Aorta (tissue), 5 donors: Measurements from ENCODE around the gene SPDYE6. TPM values are rescaled to one million over a fixed set of nuclear protein-coding genes. Genes with fewer than 3 reads are reported as not detected.

Source experiments
- ATAC-seq: fragments of 200-7000 bp; cut with Tn5 transposase; one replicate; pipeline ENCODE4 v1.9.1; 2022; ENCODE audit warnings: moderate library complexity; ENCODE audit not compliant: low FRiP score
- DNase-seq, 2 donors: peaks; one replicate each; pipeline ENCODE4 v3.0.0-alpha.2; 2020
- H3K27ac ChIP-seq, 2 donors: one replicate each; pipeline ENCODE4 v1.5.1; 2013; ENCODE audit warnings: low read length in 2 of 2, mild to moderate bottlenecking in 2 of 2, moderate library complexity in 2 of 2, control low read depth in 1 of 2, inconsistent platforms in 1 of 2, low read depth in 1 of 2
- H3K27me3 ChIP-seq, 2 donors: one replicate each; pipeline ENCODE4 v1.6.1; 2013; ENCODE audit warnings: control low read depth in 1 of 2, low read length in 1 of 2, mild to moderate bottlenecking in 1 of 2, moderate library complexity in 1 of 2; ENCODE audit not compliant: insufficient read depth in 2 of 2, control insufficient read depth in 1 of 2
- H3K36me3 ChIP-seq, 2 donors: one replicate each; pipeline ENCODE4 v1.6.1; 2013; ENCODE audit warnings: control low read depth in 1 of 2, low read length in 1 of 2, mild to moderate bottlenecking in 1 of 2; ENCODE audit not compliant: insufficient read depth in 2 of 2, control insufficient read depth in 1 of 2
- H3K4me1 ChIP-seq, 2 donors: one replicate each; pipeline ENCODE4 v1.6.1; 2013; ENCODE audit warnings: low read length in 2 of 2, control low read depth in 1 of 2, mild to moderate bottlenecking in 1 of 2, moderate library complexity in 1 of 2; ENCODE audit not compliant: insufficient read depth in 2 of 2, control insufficient read depth in 1 of 2
- H3K4me3 ChIP-seq, 2 donors: one replicate each; pipeline ENCODE4 v1.5.1; 2013; ENCODE audit warnings: low read length in 2 of 2, control low read depth in 1 of 2, mild to moderate bottlenecking in 1 of 2
- H3K9me3 ChIP-seq: one replicate; pipeline ENCODE4 v1.6.1; 2013; ENCODE audit warnings: mild to moderate bottlenecking, low read length; ENCODE audit not compliant: control insufficient read depth
- WGBS, 2 donors: extraction: QIAGEN DNeasy Blood & Tissue Kit; methylation state at CpG; one replicate each; pipeline ENCODE4 v1.1.7; 2013; 5-methylcytosine and 5-hydroxymethylcytosine counted together
- intact Hi-C, 2 donors: fragments of 100-400 bp; cut with DNase I; formaldehyde crosslinking; loops; one replicate each; pipeline versions ENCODE4 v1.14.2 to v1.15.0; 2022
- polyA plus RNA-seq, 2 donors: library from polyadenylated mRNA; stranded (reverse); fragments of 200-250 nt; gene quantifications; one replicate each; pipeline ENCODE4 v1.2.3, GENCODE V29; 2013
- total RNA-seq, 2 donors: library from RNA; stranded (reverse); fragmentation: NEBNext Ultra II Directional; extraction: Animal tissue kit (Norgen Biotek cat#: 25700); gene quantifications; one replicate each; pipeline ENCODE4 v1.2.1, GENCODE V29; 2021
- donor health status: healthy with polysubstance abuse.
- donor health status: Bipolar disorder and iron deficiency.
- donor health status: DM: no; HTN: no; CAD: no.
- donor health status: DM: no; HTN: no; CAD: no.
- donor health status: DM: yes; HTN: yes; CAD: no.

Gene SPDYE6
- total and polyA plus RNA-seq, 4 donors, result 0.31 TPM; not detected in 3

- no peak for DNase-seq
- 87 to 88% methylated on average over 6 to 8 of the region's 8 CpGs for WGBS, 2 donors
- intact Hi-C loops, result no loop called here
- Histone ChIP-seq H3K27ac (no peak overlapping the region), H3K36me3 (no peaks in the 10 kb centered on the region), H3K9me3 (no peaks in the 10 kb centered on the region), H3K4me1 (no peaks in the 10 kb centered on the region), H3K4me3 (no peak overlapping the region), H3K27me3 (no peaks in the 10 kb centered on the region)
- no peak for ATAC-seq
Measured at GRCh38 chr7:102322202-102322715, 34.0 kb downstream of the SPDYE6 start.

- 33 to 38% methylated on average over 65 to 73 of the region's 73 CpGs for WGBS, 2 donors
- ATAC-seq, result no peak
- intact Hi-C loops, result no loop called here
Measured at GRCh38 chr7:102321351-102322201, 34.7 kb downstream of the SPDYE6 start.

GRCh38 chr7:102320601-102321350, 35.5 kb downstream of the SPDYE6 start:
- Histone ChIP-seq H3K4me3 (no peak overlapping the region), H3K27ac (no peak overlapping the region), H3K36me3 (no peaks in the 10 kb centered on the region), H3K4me1 (no peaks in the 10 kb centered on the region), H3K27me3 (no peaks in the 10 kb centered on the region), H3K9me3 (no peaks in the 10 kb centered on the region)
- intact Hi-C loops, result no loop called here
- WGBS, 2 donors, result 74 to 77% methylated on average over 35 to 37 of the region's 37 CpGs
- DNase-seq (peak in 1 of 2 donors; percentile 38), ATAC-seq (no peak)

More at GRCh38 chr7:102321351-102322201, 34.7 kb downstream of the SPDYE6 start:
- peak in 1 of 2 donors; percentile 75 for DNase-seq
- no peaks in the 10 kb centered on the region for H3K36me3 ChIP-seq
- no peak overlapping the region for H3K4me3 ChIP-seq
- H3K27ac ChIP-seq, result no peak overlapping the region
- no peaks in the 10 kb centered on the region for H3K9me3 ChIP-seq
- H3K4me1 ChIP-seq, result no peaks in the 10 kb centered on the region
- no peaks in the 10 kb centered on the region for H3K27me3 ChIP-seq

- intact Hi-C loops, result no loop called here
Measured at GRCh38 chr7:102320181-102320580, 36.1 kb downstream of the SPDYE6 start.

GRCh38 chr7:102319671-102320070, 36.6 kb downstream of the SPDYE6 start:
- ATAC-seq, result no peak
- no peak overlapping the region for H3K27ac ChIP-seq
- 91 to 100% methylated on average over 3 of the region's 3 CpGs for WGBS, 2 donors

More at GRCh38 chr7:102320181-102320580, 36.1 kb downstream of the SPDYE6 start:
- ATAC-seq, result no peak
- no peaks in the 10 kb centered on the region for H3K27me3 ChIP-seq
- no peak overlapping the region for H3K4me3 ChIP-seq
- H3K36me3 ChIP-seq, result no peaks in the 10 kb centered on the region
- H3K4me1 ChIP-seq, result no peaks in the 10 kb centered on the region
- no peaks in the 10 kb centered on the region for H3K9me3 ChIP-seq
- no peak overlapping the region for H3K27ac ChIP-seq
- WGBS, 2 donors, result 95 to 96% methylated on average over 14 of the region's 14 CpGs
- peak in 1 of 2 donors; percentile 72 for DNase-seq

GRCh38 chr7:102318482-102318971, 37.7 kb downstream of the SPDYE6 start:
- H3K36me3 ChIP-seq, result no peaks in the 10 kb centered on the region
- no peaks in the 10 kb centered on the region for H3K27me3 ChIP-seq
- WGBS, 2 donors, result 82 to 89% methylated on average over 7 of the region's 7 CpGs
- no peak for ATAC-seq
- H3K27ac ChIP-seq, result no peak overlapping the region
- H3K4me3 ChIP-seq, result no peak overlapping the region
- intact Hi-C loops, result no loop called here
- no peaks in the 10 kb centered on the region for H3K4me1 ChIP-seq
- H3K9me3 ChIP-seq, result no peaks in the 10 kb centered on the region
- DNase-seq, result peak in 1 of 2 donors; percentile 67

More at GRCh38 chr7:102319671-102320070, 36.6 kb downstream of the SPDYE6 start:
- intact Hi-C loops, result no loop called here
- Histone ChIP-seq H3K4me1 (no peaks in the 10 kb centered on the region), H3K27me3 (no peaks in the 10 kb centered on the region), H3K36me3 (no peaks in the 10 kb centered on the region), H3K9me3 (no peaks in the 10 kb centered on the region), H3K4me3 (no peak overlapping the region)
- no peak for DNase-seq

GRCh38 chr7:102317231-102318059, 38.8 kb downstream of the SPDYE6 start:
- Histone ChIP-seq H3K27me3 (no peaks in the 10 kb centered on the region), H3K27ac (no peak overlapping the region), H3K4me3 (no peak overlapping the region), H3K9me3 (no peaks in the 10 kb centered on the region), H3K4me1 (no peaks in the 10 kb centered on the region), H3K36me3 (no peaks in the 10 kb centered on the region)
- WGBS, 2 donors, result 88% methylated on average over 24 of the region's 24 CpGs
- ATAC-seq (no peak), DNase-seq (peak in 1 of 2 donors; percentile 67)
- intact Hi-C loops, result no loop called here
